Measurements from ENCODE around the gene GIPC3.

DNA sequence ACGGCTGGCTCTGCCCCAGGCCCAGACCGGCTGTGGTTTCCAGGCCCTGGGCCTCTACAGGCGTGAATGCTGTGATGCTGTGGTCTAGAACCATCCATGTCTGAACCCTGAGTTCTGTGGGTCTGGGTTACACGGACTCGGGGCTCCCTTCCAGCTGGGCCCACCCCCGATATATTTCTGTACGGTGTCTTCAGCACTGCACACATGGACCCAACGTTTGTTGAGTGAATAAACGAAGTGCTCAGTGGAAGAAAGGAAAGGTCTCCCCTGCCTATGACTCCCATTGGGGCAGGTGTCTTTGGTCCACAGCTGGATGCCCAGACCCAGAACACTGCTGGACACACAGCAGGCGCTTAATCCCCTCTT lies 39.6 kb upstream of the GIPC3 start:
- TF ChIP-seq EZH2 (IDR thresholded peaks at IDR 0.05; ENCODE audit: insufficient read depth, poor library complexity, severe bottlenecking) = no peak
- no peak for TF ChIP-seq EZH2phosphoT487 (IDR thresholded peaks at IDR 0.05; ENCODE audit: insufficient read depth, low read depth)
